ENCODE measurements around the gene OR4L1.
"Not testable (repeated sequence)": the region's sequence is repeated elsewhere in the genome, so short reads cannot be mapped to it uniquely, and the experiment has no call there.

OR4L1 gene, protein sequence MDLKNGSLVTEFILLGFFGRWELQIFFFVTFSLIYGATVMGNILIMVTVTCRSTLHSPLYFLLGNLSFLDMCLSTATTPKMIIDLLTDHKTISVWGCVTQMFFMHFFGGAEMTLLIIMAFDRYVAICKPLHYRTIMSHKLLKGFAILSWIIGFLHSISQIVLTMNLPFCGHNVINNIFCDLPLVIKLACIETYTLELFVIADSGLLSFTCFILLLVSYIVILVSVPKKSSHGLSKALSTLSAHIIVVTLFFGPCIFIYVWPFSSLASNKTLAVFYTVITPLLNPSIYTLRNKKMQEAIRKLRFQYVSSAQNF

DNA sequence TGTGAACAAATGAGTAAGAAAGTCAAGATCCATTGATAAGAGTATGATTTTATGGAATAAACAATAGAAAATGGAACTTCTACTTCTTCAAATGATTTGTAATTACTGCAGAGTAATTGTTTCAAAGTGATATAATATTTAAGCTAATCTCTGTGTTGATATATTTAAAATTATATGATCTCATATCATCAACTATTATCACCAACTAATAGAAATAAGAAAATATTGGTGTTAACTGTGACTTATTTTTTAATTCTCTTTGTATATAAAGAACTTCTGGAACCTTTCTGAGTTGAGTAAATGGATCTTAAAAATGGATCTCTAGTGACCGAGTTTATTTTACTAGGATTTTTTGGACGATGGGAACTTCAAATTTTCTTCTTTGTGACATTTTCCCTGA lies at the start of gene OR4L1:
TSS of gene OR4L1 (plus strand) at position 301 of the 400 bp plus-strand sequence. CDS start at position 301, 0 bp downstream.
- no peak for DNase-seq (ENCODE audit: low spot score)

- no peak for DNase-seq (ENCODE audit: low spot score)
Measured at GRCh38 chr14:20019257-20019865, 40.5 kb upstream of the OR4L1 start, which contains the start of gene OR4K14. TSS of gene OR4K14 (minus strand) at chr14:20019307. CDS start at chr14:20015193, 4,114 bp downstream.

DNA sequence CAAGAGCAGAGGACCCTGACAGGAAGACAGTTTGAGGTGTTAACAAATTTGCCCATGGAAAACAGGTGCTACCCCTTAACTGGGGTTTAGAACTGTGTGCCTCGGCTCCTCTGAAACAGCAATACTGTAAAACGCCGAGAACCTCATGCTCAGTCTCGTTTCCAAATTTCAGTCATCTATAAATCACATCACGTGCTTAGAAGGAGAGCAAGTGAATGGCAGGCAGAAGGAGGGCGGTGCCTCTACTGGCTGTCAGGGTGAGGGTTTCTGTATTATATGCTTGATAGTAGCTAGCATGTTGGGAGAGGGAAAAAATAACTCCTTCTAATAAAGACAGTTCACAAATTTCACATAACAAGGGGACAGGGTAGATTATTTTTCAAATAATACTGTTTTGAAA lies 28.8 kb upstream of the OR4L1 start:
- DNase-seq (ENCODE audit: low spot score): no peak

DNA sequence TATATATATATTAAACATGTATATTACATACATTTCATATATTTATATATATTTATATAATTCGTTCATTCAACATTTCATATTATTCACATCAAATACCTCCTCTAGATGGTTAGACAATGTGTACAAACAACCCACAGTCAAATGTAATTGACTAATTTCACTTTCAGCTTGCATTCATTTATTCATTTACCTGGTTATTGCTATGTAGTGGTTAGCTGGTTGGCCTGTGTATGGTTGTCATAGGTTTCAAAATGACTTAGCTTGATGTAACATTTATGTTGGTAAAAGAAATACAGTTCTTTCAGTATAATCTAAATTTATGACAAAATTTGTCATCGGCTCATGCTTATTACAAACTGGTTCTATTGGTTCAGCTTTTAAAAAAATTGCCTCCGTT lies 24.4 kb upstream of the OR4L1 start:
- DNase-seq (ENCODE audit: low spot score): no peak

GRCh38 chr14:20035938-20036337 lies 23.9 kb upstream of the OR4L1 start, which contains the start of gene OR4K13:
TSS of gene OR4K13 (minus strand) at chr14:20036038. CDS start at chr14:20034758, 1,280 bp downstream.
- DNase-seq (ENCODE audit: low spot score): no peak

- DNase-seq (ENCODE audit: low spot score): no peak
Measured at GRCh38 chr14:20044243-20044642, 15.6 kb upstream of the OR4L1 start.

DNA sequence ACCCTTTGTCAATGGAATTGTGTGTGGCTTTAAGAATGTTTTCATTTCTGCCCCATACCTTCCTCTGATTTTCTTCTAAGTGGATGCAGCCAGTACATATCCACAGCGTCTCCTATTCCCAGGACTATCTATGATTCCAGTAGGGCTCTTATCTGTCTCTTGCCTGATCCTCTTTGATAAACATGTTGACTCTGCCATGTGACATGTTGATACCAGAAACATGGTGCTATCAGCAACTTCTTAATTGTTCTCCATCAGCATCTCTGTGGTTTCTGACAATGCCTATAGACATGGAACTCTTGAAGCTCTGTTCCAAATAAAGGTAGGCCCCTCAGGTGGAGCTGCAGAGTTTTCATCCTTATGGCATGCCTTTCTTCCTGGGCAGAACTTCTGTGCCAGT lies 11.6 kb upstream of the OR4L1 start:
- DNase-seq (ENCODE audit: low spot score): no peak

DNA sequence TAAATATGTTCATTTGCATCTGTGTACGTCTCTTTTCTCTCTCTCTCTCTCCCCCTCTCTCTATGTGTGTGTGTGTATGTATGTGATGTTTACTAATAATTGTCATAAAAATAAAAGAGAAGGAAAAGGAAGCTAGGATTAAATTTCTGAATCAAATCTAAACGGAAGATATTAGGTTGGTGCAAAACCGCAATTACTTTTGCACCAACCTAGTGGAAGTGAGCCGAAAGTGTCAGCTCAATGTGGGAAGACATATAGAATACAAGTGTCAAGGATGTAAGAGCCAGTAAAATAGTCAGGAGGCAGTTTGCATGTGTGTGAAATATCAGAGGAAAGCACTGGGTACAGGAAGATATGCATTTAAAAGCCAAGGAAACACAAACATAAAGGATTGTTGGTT lies 32.2 kb downstream of the OR4L1 start:
- DNase-seq (ENCODE audit: low spot score): no peak

- no peak for DNase-seq (ENCODE audit: low spot score)
Measured at GRCh38 chr14:20093442-20093841, 33.6 kb downstream of the OR4L1 start.

DNA sequence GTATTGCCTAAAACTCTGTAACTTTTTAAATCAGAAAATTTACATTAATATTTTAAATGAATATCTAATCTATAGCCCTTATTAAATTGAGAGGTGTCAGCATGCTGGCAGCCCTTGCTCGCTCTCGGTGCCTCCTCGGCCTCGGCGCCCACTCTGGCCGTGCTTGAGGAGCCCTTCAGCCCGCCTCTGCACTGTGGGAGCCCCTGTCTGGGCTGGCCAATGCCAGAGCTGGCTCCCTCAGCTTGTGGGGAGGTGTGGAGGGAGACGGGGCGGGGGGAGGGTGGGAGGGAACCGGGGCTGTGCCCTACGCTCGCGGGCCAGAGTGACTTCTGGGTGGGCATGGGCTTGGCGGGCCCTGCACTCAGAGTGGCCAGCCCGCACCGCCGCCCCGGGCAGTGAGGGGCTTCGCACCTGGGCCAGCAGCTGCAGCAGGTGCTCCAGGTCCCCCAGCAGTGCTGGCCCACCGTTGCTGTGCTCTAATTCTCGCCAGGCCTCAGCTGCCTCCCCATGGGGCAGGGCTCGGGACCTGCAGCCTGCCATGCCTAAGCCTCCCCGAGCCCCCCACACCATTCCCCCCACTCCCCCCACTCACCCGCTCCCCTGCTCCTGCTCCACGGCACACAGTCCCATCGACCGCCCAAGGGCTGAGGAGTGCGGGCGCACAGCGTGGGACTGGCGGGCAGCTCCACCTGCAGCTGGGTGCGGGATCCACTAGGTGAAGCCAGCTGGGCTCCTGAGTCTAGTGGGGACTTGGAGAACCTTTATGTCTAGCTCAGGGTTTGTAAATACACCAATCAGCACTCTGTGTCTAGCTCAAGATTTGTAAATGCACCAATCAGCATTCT lies 39.3 kb downstream of the OR4L1 start:
- not testable (repeated sequence) for DNase-seq (ENCODE audit: low spot score)

DNA sequence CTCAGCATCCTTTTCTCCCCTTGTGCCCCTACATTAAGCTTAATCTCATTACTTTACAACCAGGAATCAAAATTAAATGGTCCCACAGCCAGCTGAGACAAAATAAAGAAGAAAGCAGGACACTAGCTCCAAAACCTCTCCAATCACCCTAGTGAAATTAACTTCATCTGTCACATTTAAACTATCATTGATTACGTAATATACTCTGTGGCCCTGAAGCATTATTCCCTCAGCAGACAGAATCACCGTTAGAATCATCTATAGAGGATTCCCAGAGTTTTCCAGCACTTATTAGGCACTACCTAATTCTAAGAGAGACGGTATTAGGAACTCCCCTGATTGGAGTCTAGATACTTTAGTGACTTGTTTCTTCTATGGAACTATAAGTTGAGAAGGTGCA lies 50.6 kb downstream of the OR4L1 start, which contains the start of gene OR4K17:
TSS of gene OR4K17 (plus strand) at position 302 of the 400 bp plus-strand sequence. CDS start 6,761 bp downstream, outside the sequence.
- DNase-seq (ENCODE audit: low spot score): no peak
